DOHH2 (cell line): ENCODE data around the gene FNDC7.

Source experiments
- H3F3A ChIP-seq: fragments of 200-600 bp; sonication (generic), shearing (Covaris generic); 2 replicates; pipeline ENCODE4 v1.6.0; 2016; ENCODE audit warnings: antibody characterized with exemption, mild to moderate bottlenecking; ENCODE audit not compliant: control insufficient read depth, insufficient read depth
- H3K27ac ChIP-seq: fragments of 200-600 bp; sonication (generic); 2 replicates; pipeline ENCODE4 v1.5.1; 2014; ENCODE audit warnings: low read depth, mild to moderate bottlenecking, low read length, moderate library complexity
- H3K27me3 ChIP-seq: fragments of 200-600 bp; sonication (generic); 2 replicates; pipeline ENCODE4 v1.6.1; 2014; ENCODE audit warnings: mild to moderate bottlenecking, low read length, mixed read lengths; ENCODE audit not compliant: control insufficient read depth
- H3K36me3 ChIP-seq: fragments of 200-600 bp; sonication (generic); 2 replicates; pipeline ENCODE4 v1.6.1; 2014; ENCODE audit warnings: mild to moderate bottlenecking, low read length, moderate library complexity, mixed read lengths; ENCODE audit not compliant: control insufficient read depth
- H3K4me1 ChIP-seq: fragments of 200-600 bp; sonication (generic); 2 replicates; pipeline ENCODE4 v1.6.1; 2014; ENCODE audit warnings: mild to moderate bottlenecking, low read length, mixed read lengths; ENCODE audit not compliant: control insufficient read depth
- H3K4me2 ChIP-seq: fragments of 200-600 bp; sonication (generic); 2 replicates; pipeline ENCODE4 v1.6.0; 2014; ENCODE audit warnings: mild to moderate bottlenecking, low read length, moderate library complexity
- H3K4me3 ChIP-seq: fragments of 200-600 bp; sonication (generic); 2 replicates; pipeline ENCODE4 v1.5.1; 2014; ENCODE audit warnings: mild to moderate bottlenecking, low read length, mixed read lengths
- H3K79me2 ChIP-seq: fragments of 200-600 bp; sonication (generic); 2 replicates; pipeline ENCODE4 v1.6.1; 2014; ENCODE audit warnings: mild to moderate bottlenecking, low read length, mixed read lengths; ENCODE audit not compliant: control insufficient read depth
- H3K9me2 ChIP-seq: fragments of 200-600 bp; sonication (generic); replicated peaks from 2 replicates; pipeline ENCODE4 v1.6.1; 2014; ENCODE audit warnings: mild to moderate bottlenecking, low read length, mixed read lengths; ENCODE audit not compliant: control insufficient read depth
- H3K9me3 ChIP-seq: fragments of 200-600 bp; sonication (generic); 2 replicates; pipeline ENCODE4 v1.6.1; 2014; ENCODE audit warnings: antibody characterized with exemption, low read length, mixed read lengths; ENCODE audit not compliant: control insufficient read depth, insufficient read depth
- H4K20me1 ChIP-seq: fragments of 200-600 bp; sonication (generic); 2 replicates; pipeline ENCODE4 v1.6.0; 2014; ENCODE audit warnings: low read depth, mild to moderate bottlenecking, antibody characterized with exemption, low read length, moderate library complexity; ENCODE audit not compliant: control insufficient read depth, insufficient read depth
- CTCF ChIP-seq: fragments of 200-600 bp; sonication (generic); IDR thresholded peaks from one replicate; pipeline ENCODE4 v1.5.1; 2014; ENCODE audit warnings: antibody characterized with exemption, mild to moderate bottlenecking, low read depth, low read length; ENCODE audit not compliant: poor library complexity, severe bottlenecking
- EZH2phosphoT487 ChIP-seq: fragments of 200-600 bp; sonication (generic); IDR thresholded peaks from 2 replicates; pipeline ENCODE4 v1.6.1; 2017; ENCODE audit warnings: borderline replicate concordance, mild to moderate bottlenecking, antibody characterized with exemption, low read length, moderate library complexity, mixed read lengths

FNDC7 gene

GRCh38 chr1:108669679-108670078 is 43.0 kb upstream of the FNDC7 start:
- TF ChIP-seq EZH2phosphoT487 (no peak), CTCF (no peak)

GRCh38 chr1:108670131-108670773 is 42.5 kb upstream of the FNDC7 start:
- Histone ChIP-seq H3K36me3 (no peaks in the 10 kb centered on the region), H3K9me3 (no peaks in the 10 kb centered on the region), H3K4me2 (no peak overlapping the region), H4K20me1 (no peaks in the 10 kb centered on the region), H3K4me1 (no peaks in the 10 kb centered on the region), H3K27ac (no peak overlapping the region), H3F3A (no peaks in the 10 kb centered on the region), H3K9me2 (no peaks in the 10 kb centered on the region), H3K79me2 (no peaks in the 10 kb centered on the region), H3K4me3 (no peak overlapping the region), H3K27me3 (no peaks in the 10 kb centered on the region)
- no peak for TF ChIP-seq CTCF
- no peak for TF ChIP-seq EZH2phosphoT487

More at GRCh38 chr1:108669679-108670078, 43.0 kb upstream of the FNDC7 start:
- Histone ChIP-seq H3K4me2 (no peak overlapping the region), H3K27ac (no peak overlapping the region), H3K27me3 (no peaks in the 10 kb centered on the region), H3K4me3 (no peak overlapping the region), H4K20me1 (no peaks in the 10 kb centered on the region), H3K79me2 (no peaks in the 10 kb centered on the region), H3K36me3 (no peaks in the 10 kb centered on the region), H3K4me1 (no peaks in the 10 kb centered on the region), H3K9me2 (no peaks in the 10 kb centered on the region), H3F3A (no peaks in the 10 kb centered on the region), H3K9me3 (no peaks in the 10 kb centered on the region)

GRCh38 chr1:108671143-108671542 is 41.6 kb upstream of the FNDC7 start:
- H3K4me3 ChIP-seq: no peak overlapping the region
- no peaks in the 10 kb centered on the region for H4K20me1 ChIP-seq
- H3K9me2 ChIP-seq: no peaks in the 10 kb centered on the region
- no peak overlapping the region for H3K4me2 ChIP-seq
- no peaks in the 10 kb centered on the region for H3K9me3 ChIP-seq
- H3K36me3 ChIP-seq: no peaks in the 10 kb centered on the region
- H3F3A ChIP-seq: no peaks in the 10 kb centered on the region
- H3K79me2 ChIP-seq: no peaks in the 10 kb centered on the region
- no peak overlapping the region for H3K27ac ChIP-seq
- no peaks in the 10 kb centered on the region for H3K27me3 ChIP-seq
- no peaks in the 10 kb centered on the region for H3K4me1 ChIP-seq
- TF ChIP-seq EZH2phosphoT487: no peak
- TF ChIP-seq CTCF: no peak
